Measurements from ENCODE around the gene SPOCK3.
"Not testable (repeated sequence)": the region's sequence is repeated elsewhere in the genome, so short reads cannot be mapped to it uniquely, and the experiment has no call there.

SPOCK3 gene

GRCh38 chr4:167031534-167032156 lies 202.6 kb downstream of the SPOCK3 start:
- FAIRE-seq: no peak

- no peak for FAIRE-seq
Measured at GRCh38 chr4:167028976-167029375, 205.3 kb downstream of the SPOCK3 start.

- FAIRE-seq: no peak
Measured at GRCh38 chr4:167025670-167026069, 208.6 kb downstream of the SPOCK3 start.

GRCh38 chr4:167023364-167023925 lies 210.8 kb downstream of the SPOCK3 start:
- FAIRE-seq: no peak

- peak; percentile 56 for FAIRE-seq
Measured at GRCh38 chr4:167021545-167022155, 212.6 kb downstream of the SPOCK3 start.

- no peak for FAIRE-seq
Measured at GRCh38 chr4:167020410-167020809, 213.9 kb downstream of the SPOCK3 start.

- FAIRE-seq: peak; percentile 30
Measured at GRCh38 chr4:167014944-167015343, 219.3 kb downstream of the SPOCK3 start.

GRCh38 chr4:167003326-167003725 lies 231.0 kb downstream of the SPOCK3 start:
- no peak for FAIRE-seq

GRCh38 chr4:167000141-167000852 lies 234.0 kb downstream of the SPOCK3 start:
- FAIRE-seq: no peak

GRCh38 chr4:166996216-166996615 lies 238.1 kb downstream of the SPOCK3 start:
- FAIRE-seq: no peak

- no peak for FAIRE-seq
Measured at GRCh38 chr4:166994686-166995085, 239.6 kb downstream of the SPOCK3 start.

GRCh38 chr4:166991006-166991561 lies 243.2 kb downstream of the SPOCK3 start:
- no peak for FAIRE-seq

GRCh38 chr4:166989886-166990285 lies 244.4 kb downstream of the SPOCK3 start:
- FAIRE-seq: no peak

GRCh38 chr4:166987026-166987425 lies 247.3 kb downstream of the SPOCK3 start:
- no peak for FAIRE-seq

- FAIRE-seq: no peak
Measured at GRCh38 chr4:166981847-166982246, 252.4 kb downstream of the SPOCK3 start.

- no peak for FAIRE-seq
Measured at GRCh38 chr4:166980419-166980818, 253.9 kb downstream of the SPOCK3 start.

- FAIRE-seq: no peak
Measured at GRCh38 chr4:166977596-166977995, 256.7 kb downstream of the SPOCK3 start.

GRCh38 chr4:166972071-166972470 lies 262.2 kb downstream of the SPOCK3 start:
- FAIRE-seq: no peak

- not testable (repeated sequence) for FAIRE-seq
Measured at GRCh38 chr4:166968219-166968618, 266.1 kb downstream of the SPOCK3 start.

- no peak for FAIRE-seq
Measured at GRCh38 chr4:166965562-166965961, 268.7 kb downstream of the SPOCK3 start.

GRCh38 chr4:166957451-166957850 lies 276.8 kb downstream of the SPOCK3 start:
- no peak for FAIRE-seq

- FAIRE-seq: no peak
Measured at GRCh38 chr4:166956484-166956883, 277.8 kb downstream of the SPOCK3 start.

GRCh38 chr4:166941629-166942028 lies 292.7 kb downstream of the SPOCK3 start:
- FAIRE-seq: no peak

- no peak for FAIRE-seq
Measured at GRCh38 chr4:166930464-166930863, 303.8 kb downstream of the SPOCK3 start.

All from A204.1 (cell line).